Endothelial cell (in vitro differentiated cells): Measurements from ENCODE around the gene ACACA. TPM values are rescaled to one million over a fixed set of nuclear protein-coding genes. Genes with fewer than 3 reads are reported as not detected.

Experiments
- DNase-seq: peaks from one replicate; pipeline ENCODE4 v3.0.0; 2021; ENCODE audit warnings: low spot score
- H3K27ac Mint-ChIP-seq: one replicate; pipeline ENCODE4 v1.8.0; 2021; ENCODE audit warnings: mixed read lengths, inconsistent platforms; ENCODE audit not compliant: unreplicated experiment
- H3K27me3 Mint-ChIP-seq: one replicate; pipeline ENCODE4 v1.8.0; 2021; ENCODE audit warnings: mild to moderate bottlenecking, moderate library complexity, mixed read lengths, inconsistent platforms; ENCODE audit not compliant: unreplicated experiment
- H3K36me3 Mint-ChIP-seq: one replicate; pipeline ENCODE4 v1.8.0; 2021; ENCODE audit warnings: mild to moderate bottlenecking, low read depth, mixed read lengths, inconsistent platforms; ENCODE audit not compliant: unreplicated experiment
- H3K4me1 Mint-ChIP-seq: one replicate; pipeline ENCODE4 v1.8.0; 2021; ENCODE audit warnings: mild to moderate bottlenecking, mixed read lengths, inconsistent platforms; ENCODE audit not compliant: unreplicated experiment
- H3K4me3 Mint-ChIP-seq: one replicate; pipeline ENCODE4 v1.8.0; 2021; ENCODE audit warnings: mild to moderate bottlenecking, mixed read lengths, inconsistent platforms; ENCODE audit not compliant: unreplicated experiment
- H3K9me3 Mint-ChIP-seq: one replicate; pipeline ENCODE4 v1.8.0; 2021; ENCODE audit warnings: mixed read lengths, inconsistent platforms; ENCODE audit not compliant: unreplicated experiment
- CTCF ChIP-seq: fragments of 200-600 bp; sonication (generic); IDR thresholded peaks from one replicate; pipeline ENCODE4 v1.5.0; 2021; ENCODE audit warnings: antibody characterized with exemption; ENCODE audit not compliant: unreplicated experiment
- total RNA-seq: library from RNA; stranded (reverse); fragmentation: NEBNext Ultra II Directional; extraction: Animal tissue kit (Norgen Biotek cat#: 25700); gene quantifications from one replicate; pipeline ENCODE4 v1.2.1, GENCODE V29; 2021; ENCODE audit not compliant: unreplicated experiment

The ACACA gene
- total RNA-seq, 1 donor from 2014 or later = 91.5 TPM

- no peak for TF ChIP-seq CTCF
Observed at GRCh38 chr17:37206299-37206698, 200.3 kb downstream of the ACACA start.

GRCh38 chr17:37200497-37200896, 206.1 kb downstream of the ACACA start:
- DNase-seq = no peak
- H3K36me3 Mint-ChIP-seq = peaks cover 8% of the 10 kb centered on the region
- H3K27ac Mint-ChIP-seq = no peak overlapping the region
- H3K27me3 Mint-ChIP-seq = no peaks in the 10 kb centered on the region
- no peaks in the 10 kb centered on the region for H3K4me1 Mint-ChIP-seq
- TF ChIP-seq CTCF = no peak
- no peak overlapping the region for H3K4me3 Mint-ChIP-seq
- no peaks in the 10 kb centered on the region for H3K9me3 Mint-ChIP-seq

More at GRCh38 chr17:37206299-37206698, 200.3 kb downstream of the ACACA start:
- no peaks in the 10 kb centered on the region for H3K4me1 Mint-ChIP-seq
- no peak overlapping the region for H3K4me3 Mint-ChIP-seq
- H3K27ac Mint-ChIP-seq = no peak overlapping the region
- no peaks in the 10 kb centered on the region for H3K9me3 Mint-ChIP-seq
- no peak for DNase-seq
- H3K36me3 Mint-ChIP-seq = peaks cover 8% of the 10 kb centered on the region
- no peaks in the 10 kb centered on the region for H3K27me3 Mint-ChIP-seq

GRCh38 chr17:37197336-37197735, 209.3 kb downstream of the ACACA start:
- TF ChIP-seq CTCF = no peak
- Mint-ChIP-seq H3K4me1 (peaks cover 2% of the 10 kb centered on the region), H3K36me3 (no peaks in the 10 kb centered on the region), H3K4me3 (no peak overlapping the region), H3K27ac (no peak overlapping the region), H3K27me3 (no peaks in the 10 kb centered on the region), H3K9me3 (no peaks in the 10 kb centered on the region)
- no peak for DNase-seq

- H3K4me1 Mint-ChIP-seq = peaks cover 2% of the 10 kb centered on the region
- no peak for TF ChIP-seq CTCF
- no peak overlapping the region for H3K27ac Mint-ChIP-seq
- no peaks in the 10 kb centered on the region for H3K9me3 Mint-ChIP-seq
- no peaks in the 10 kb centered on the region for H3K27me3 Mint-ChIP-seq
- no peak overlapping the region for H3K4me3 Mint-ChIP-seq
- H3K36me3 Mint-ChIP-seq = no peaks in the 10 kb centered on the region
- DNase-seq = no peak
Observed at GRCh38 chr17:37194208-37194607, 212.4 kb downstream of the ACACA start.

- no peak overlapping the region for H3K27ac Mint-ChIP-seq
- peaks cover 4% of the 10 kb centered on the region for H3K36me3 Mint-ChIP-seq
Observed at GRCh38 chr17:37191219-37191618, 215.4 kb downstream of the ACACA start.

More at GRCh38 chr17:37191219-37191618, 215.4 kb downstream of the ACACA start:
- TF ChIP-seq CTCF = no peak
- H3K4me1 Mint-ChIP-seq = peaks cover 2% of the 10 kb centered on the region
- no peaks in the 10 kb centered on the region for H3K27me3 Mint-ChIP-seq
- H3K4me3 Mint-ChIP-seq = no peak overlapping the region
- no peak for DNase-seq
- H3K9me3 Mint-ChIP-seq = no peaks in the 10 kb centered on the region
